ENCODE data around the gene TENM3. TPM values are rescaled to one million over a fixed set of nuclear protein-coding genes. Genes with fewer than 3 reads are reported as not detected.

Gene TENM3
- total RNA-seq, 1 donor from 2014 or later, result 38.1 TPM

- DNase-seq (ENCODE audit: low spot score), result no peak
These were observed 253.2 kb downstream of the TENM3 start for GRCh38 chr4:182496408-182496807.

- no peak for DNase-seq (ENCODE audit: low spot score)
These were observed 258.9 kb downstream of the TENM3 start for GRCh38 chr4:182502064-182502463.

- DNase-seq (ENCODE audit: low spot score), result no peak
These were observed 261.3 kb downstream of the TENM3 start for GRCh38 chr4:182504463-182504862.

- DNase-seq (ENCODE audit: low spot score), result no peak
These were observed 264.6 kb downstream of the TENM3 start for GRCh38 chr4:182507805-182508204.

- DNase-seq (ENCODE audit: low spot score), result no peak
These were observed 267.6 kb downstream of the TENM3 start for GRCh38 chr4:182510836-182511235.

GRCh38 chr4:182513587-182514291 is 270.5 kb downstream of the TENM3 start:
- no peak for DNase-seq (ENCODE audit: low spot score)

- DNase-seq (ENCODE audit: low spot score), result no peak
These were observed 275.2 kb downstream of the TENM3 start for GRCh38 chr4:182518421-182518820.

- no peak for DNase-seq (ENCODE audit: low spot score)
These were observed 276.3 kb downstream of the TENM3 start for GRCh38 chr4:182519528-182519927.

- no peak for DNase-seq (ENCODE audit: low spot score)
These were observed 277.8 kb downstream of the TENM3 start for GRCh38 chr4:182521011-182521410.

- no peak for DNase-seq (ENCODE audit: low spot score)
These were observed 285.6 kb downstream of the TENM3 start for GRCh38 chr4:182528819-182529218.

GRCh38 chr4:182530451-182530850 is 287.2 kb downstream of the TENM3 start:
- no peak for DNase-seq (ENCODE audit: low spot score)

- no peak for DNase-seq (ENCODE audit: low spot score)
These were observed 288.5 kb downstream of the TENM3 start for GRCh38 chr4:182531555-182532162.

GRCh38 chr4:182532441-182532840 is 289.2 kb downstream of the TENM3 start:
- DNase-seq (ENCODE audit: low spot score), result no peak

- no peak for DNase-seq (ENCODE audit: low spot score)
These were observed 290.8 kb downstream of the TENM3 start for GRCh38 chr4:182533964-182534363.

- no peak for DNase-seq (ENCODE audit: low spot score)
These were observed 293.1 kb downstream of the TENM3 start for GRCh38 chr4:182536221-182536811.

GRCh38 chr4:182537031-182537795 is 294.0 kb downstream of the TENM3 start:
- no peak for DNase-seq (ENCODE audit: low spot score)

- DNase-seq (ENCODE audit: low spot score), result no peak
These were observed 294.8 kb downstream of the TENM3 start for GRCh38 chr4:182538031-182538430.

- no peak for DNase-seq (ENCODE audit: low spot score)
These were observed 297.3 kb downstream of the TENM3 start for GRCh38 chr4:182540496-182540895.

- no peak for DNase-seq (ENCODE audit: low spot score)
These were observed 304.2 kb downstream of the TENM3 start for GRCh38 chr4:182547435-182547834.

GRCh38 chr4:182548156-182548555 is 305.0 kb downstream of the TENM3 start:
- DNase-seq (ENCODE audit: low spot score), result no peak

GRCh38 chr4:182549356-182549755 is 306.2 kb downstream of the TENM3 start:
- DNase-seq (ENCODE audit: low spot score), result no peak

GRCh38 chr4:182552948-182553347 is 309.7 kb downstream of the TENM3 start:
- DNase-seq (ENCODE audit: low spot score), result no peak

All from mesenteric fat pad (tissue), 1 donor.